B cell (primary cell): ENCODE measurements around the gene DNASE1L2.

ENCODE experiments used
- CTCF ChIP-seq: fragments of 200-600 bp; IDR thresholded peaks from one replicate; pipeline ENCODE4 v1.8.0; 2022; ENCODE audit warnings: antibody characterized with exemption, mild to moderate bottlenecking
- EZH2 ChIP-seq: IDR thresholded peaks from 2 replicates; pipeline ENCODE4 v1.6.1; 2012; ENCODE audit warnings: borderline replicate concordance, low read depth, mild to moderate bottlenecking, moderate library complexity, low read length; ENCODE audit not compliant: insufficient read depth, poor library complexity, severe bottlenecking

DNA sequence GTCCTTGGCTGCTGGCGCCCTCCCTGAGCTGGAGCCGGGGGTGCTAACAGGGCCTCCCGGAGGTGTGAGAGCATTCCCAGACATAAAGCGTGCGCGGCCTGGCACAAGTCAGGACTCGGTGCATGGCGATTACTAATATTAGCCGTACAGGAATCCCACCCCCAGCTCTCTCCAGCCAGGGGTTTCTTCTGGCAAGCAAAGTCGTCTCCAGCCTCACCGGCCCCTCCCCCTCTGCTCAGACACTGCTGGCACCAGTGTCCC lies 44.9 kb upstream of the DNASE1L2 start:
- TF ChIP-seq CTCF (no peak), EZH2 (no peak)
